Measurements from ENCODE around the gene IL1RL2.

The IL1RL2 gene

DNA sequence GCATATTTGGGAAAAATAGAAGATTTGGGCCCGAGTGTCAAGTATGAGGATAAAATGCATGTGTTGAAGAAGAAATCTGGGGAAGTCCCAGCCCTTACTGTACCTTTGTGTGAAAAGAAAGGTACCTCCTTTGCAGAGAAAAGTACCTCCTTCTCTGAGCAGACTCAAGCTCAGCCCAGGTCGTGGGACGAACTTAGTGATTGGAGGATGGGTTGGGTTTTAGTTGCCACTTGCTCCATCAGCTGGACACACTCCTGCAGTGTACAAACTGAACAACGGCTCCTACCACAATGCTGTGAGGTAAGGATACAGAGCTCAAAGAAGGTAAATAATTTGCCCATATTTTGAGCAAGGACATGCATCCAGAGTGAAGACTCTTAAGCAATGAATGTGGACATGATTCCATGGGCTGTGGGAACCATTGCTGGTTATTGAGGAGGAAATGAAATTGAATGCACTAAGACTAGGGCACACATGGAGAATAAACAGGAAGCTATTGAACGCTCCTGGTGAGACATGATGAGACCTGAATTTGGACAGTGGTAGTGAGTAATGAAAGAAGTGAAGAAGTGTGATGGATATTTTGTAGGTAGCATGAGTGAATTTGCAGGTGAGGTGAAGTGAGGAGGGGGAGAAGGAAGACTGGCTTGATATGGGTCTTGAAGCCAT, 74.8 kb downstream of the IL1RL2 start:
- H3K36me3 ChIP-seq = no peaks in the 10 kb centered on the region
- no peaks in the 10 kb centered on the region for H3K27me3 ChIP-seq
- peaks cover 0 to 38% (median 7%) of the 10 kb centered on the region in 11 experiments; a peak in 8 of 22 replicates for H3K9me3 ChIP-seq (replicated peaks in 1 of 11)
- H3K4me2 ChIP-seq = peak overlapping the region in 6 of 11 experiments; percentile 4 to 56 (median 48); a peak in 8 of 22 replicates
- peaks cover 20 to 38% (median 27%) of the 10 kb centered on the region in 10 experiments for H3K4me1 ChIP-seq
- H4K20me1 ChIP-seq = no peaks in the 10 kb centered on the region
- no peak for TF ChIP-seq Cebpa-rat (IDR thresholded peaks at IDR 0.05)
- H3K4me3 ChIP-seq = no peak overlapping the region
- peak overlapping the region in 1 of 11 experiments; percentile 27; a peak in 1 of 22 replicates for H3K27ac ChIP-seq
- no peak overlapping the region for H3K9ac ChIP-seq

DNA sequence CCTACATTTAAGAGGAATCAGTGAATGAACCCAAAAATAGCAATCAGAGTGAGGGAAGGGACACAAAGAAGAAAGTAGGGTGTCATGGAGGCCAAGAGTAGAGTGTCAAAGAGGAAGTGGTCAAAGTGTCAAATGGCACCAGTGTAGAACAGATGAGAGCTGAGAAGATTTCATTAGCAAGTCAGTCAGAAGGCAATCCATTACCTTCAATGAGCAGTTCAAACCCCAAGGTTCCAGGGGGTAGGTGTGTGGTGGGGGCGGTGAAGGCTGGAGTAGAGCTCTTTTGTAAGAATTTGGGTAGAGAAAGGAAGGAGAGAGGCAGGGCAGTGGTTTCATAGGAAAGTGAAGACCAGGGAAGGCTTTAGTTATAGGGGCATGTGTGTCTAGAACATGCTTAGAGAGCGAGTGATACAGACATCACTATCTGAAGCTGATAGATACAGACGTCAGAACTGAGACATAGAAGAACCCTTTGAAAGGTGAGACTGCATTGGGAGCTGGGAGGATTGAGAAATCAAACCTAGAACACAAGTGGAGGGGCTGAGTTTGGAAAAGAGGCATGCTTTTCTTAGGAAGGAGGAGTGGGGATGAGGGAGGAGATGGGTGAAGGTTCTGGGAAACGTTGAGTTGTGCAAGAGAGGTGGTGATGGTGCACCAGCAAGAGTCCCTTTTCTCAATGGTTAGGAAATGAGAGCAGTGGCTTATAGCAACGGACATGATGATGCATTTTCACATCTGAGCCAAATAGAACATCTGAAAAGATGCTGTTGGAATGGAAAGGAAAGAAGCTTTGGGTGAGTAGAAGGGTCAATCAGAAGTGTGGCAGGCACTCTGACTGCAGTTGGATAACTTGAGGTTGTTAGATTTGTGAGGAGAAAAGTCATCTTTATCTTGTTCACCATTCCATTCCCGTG, 75.7 kb downstream of the IL1RL2 start:
- H3K27me3 ChIP-seq = no peaks in the 10 kb centered on the region
- H3K27ac ChIP-seq = peak overlapping the region in 1 of 11 experiments; percentile 27; a peak in 2 of 22 replicates
- H4K20me1 ChIP-seq = no peaks in the 10 kb centered on the region
- H3K4me1 ChIP-seq = peaks cover 20 to 38% (median 27%) of the 10 kb centered on the region in 10 experiments
- TF ChIP-seq Cebpa-rat (IDR thresholded peaks at IDR 0.05) = 0 out of 22 replicates have a peak, but pooled peaks of 1 of the 11 experiments have one; percentile 8
- peak overlapping the region; percentile 4 to 73 (median 53); a peak in 21 of 22 replicates for H3K4me2 ChIP-seq
- H3K36me3 ChIP-seq = no peaks in the 10 kb centered on the region
- peaks cover 0 to 38% (median 7%) of the 10 kb centered on the region in 11 experiments; a peak in 8 of 22 replicates for H3K9me3 ChIP-seq (replicated peaks in 1 of 11)
- H3K4me3 ChIP-seq = no peak overlapping the region
- no peak overlapping the region for H3K9ac ChIP-seq

DNA sequence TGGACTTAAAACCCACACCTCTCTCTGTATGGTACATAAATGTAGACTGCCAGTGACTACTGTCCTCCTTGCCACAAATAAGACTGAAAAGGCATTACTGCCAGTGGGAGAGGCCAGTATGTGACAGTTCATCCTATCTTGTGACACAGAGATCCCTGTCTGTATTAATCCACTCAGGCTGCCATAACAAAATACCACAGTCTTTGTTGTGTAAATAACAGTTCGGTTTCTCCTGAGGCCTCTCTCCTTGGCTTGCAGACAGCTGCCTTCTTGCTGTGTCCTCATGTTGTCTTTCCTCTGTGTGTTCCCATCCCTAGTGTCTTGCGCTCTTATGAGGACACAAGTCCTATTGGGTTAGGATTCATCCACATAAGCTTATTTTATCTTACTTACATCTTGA, 78.1 kb downstream of the IL1RL2 start:
- peaks cover 20 to 45% (median 30%) of the 10 kb centered on the region in 10 experiments for H3K4me1 ChIP-seq
- peaks cover 0 to 20% (median 6%) of the 10 kb centered on the region in 11 experiments; a peak in 6 of 22 replicates for H3K9me3 ChIP-seq (replicated peaks in 1 of 11)
- no peaks in the 10 kb centered on the region for H3K27me3 ChIP-seq
- no peak for TF ChIP-seq Cebpa-rat (IDR thresholded peaks at IDR 0.05)
- no peak overlapping the region for H3K4me3 ChIP-seq
- H3K9ac ChIP-seq = no peak overlapping the region
- H3K27ac ChIP-seq = no peak overlapping the region
- no peak overlapping the region for H3K4me2 ChIP-seq
- H4K20me1 ChIP-seq = no peaks in the 10 kb centered on the region
- H3K36me3 ChIP-seq = no peaks in the 10 kb centered on the region

DNA sequence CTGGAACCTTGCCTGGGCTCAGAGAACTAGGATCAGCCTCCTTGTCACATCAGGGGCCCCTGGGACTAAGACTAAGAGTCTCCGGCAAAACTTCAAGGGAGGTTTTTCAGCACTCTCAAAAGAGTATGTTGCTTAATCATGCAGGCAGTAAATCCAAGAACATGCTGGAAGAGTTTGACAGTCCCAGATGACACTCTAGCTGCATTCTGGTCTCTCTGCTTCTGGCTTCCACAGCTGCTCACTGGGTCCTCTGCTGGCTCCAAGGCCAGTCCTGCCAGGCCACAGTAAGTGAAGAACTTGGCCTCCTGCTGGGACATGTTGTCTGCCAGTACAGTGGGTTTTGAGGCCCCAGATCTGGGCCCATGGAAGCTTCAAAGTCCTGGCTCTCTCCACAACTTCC, 79.4 kb downstream of the IL1RL2 start:
- Histone ChIP-seq H3K4me1 (peaks cover 20 to 45% (median 30%) of the 10 kb centered on the region in 10 experiments), H3K27me3 (no peaks in the 10 kb centered on the region), H3K9me3 (replicated peaks in 1 of 11) (peaks cover 0 to 14% (median 6%) of the 10 kb centered on the region in 11 experiments; a peak in 5 of 22 replicates), H3K9ac (no peak overlapping the region), H3K27ac (no peak overlapping the region), H3K36me3 (no peaks in the 10 kb centered on the region), H3K4me3 (no peak overlapping the region), H3K4me2 (peak overlapping the region in 3 of 11 experiments; percentile 5 to 19 (median 18); a peak in 2 of 22 replicates), H4K20me1 (no peaks in the 10 kb centered on the region)
- TF ChIP-seq Cebpa-rat (IDR thresholded peaks at IDR 0.05) = peak in 1 of 11 experiments; percentile 33; a peak in 1 of 22 replicates

DNA sequence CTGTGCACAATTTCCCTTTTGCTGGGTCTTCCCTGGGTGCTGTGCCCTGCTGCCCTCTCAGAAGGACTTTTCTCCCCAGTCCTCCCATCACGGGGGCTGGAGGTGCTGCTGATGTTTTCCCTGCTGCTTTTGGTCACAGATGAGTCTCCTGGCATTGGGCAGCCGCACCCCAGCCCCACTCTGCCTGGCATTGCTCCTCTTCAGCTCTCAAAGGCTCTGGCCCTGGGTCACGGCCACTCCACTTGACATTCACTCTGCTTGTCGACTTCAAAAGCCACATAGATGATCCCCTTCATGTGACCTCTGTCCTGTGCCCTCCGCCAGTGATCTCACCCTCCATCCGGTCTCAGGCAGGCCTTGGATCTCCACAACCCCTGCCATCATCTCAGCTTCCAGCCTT, 81.0 kb downstream of the IL1RL2 start:
- Histone ChIP-seq H3K36me3 (no peaks in the 10 kb centered on the region), H3K27me3 (no peaks in the 10 kb centered on the region), H4K20me1 (no peaks in the 10 kb centered on the region), H3K27ac (no peak overlapping the region), H3K4me3 (no peak overlapping the region), H3K9ac (no peak overlapping the region), H3K4me2 (peak overlapping the region in 2 of 11 experiments; percentile 28 to 52; a peak in 3 of 22 replicates), H3K4me1 (peaks cover 11 to 30% (median 23%) of the 10 kb centered on the region in 10 experiments), H3K9me3 (replicated peaks in 1 of 11) (peaks cover 0 to under 1% (median 0%) of the 10 kb centered on the region in 11 experiments; a peak in 1 of 22 replicates)
- no peak for TF ChIP-seq Cebpa-rat (IDR thresholded peaks at IDR 0.05)

DNA sequence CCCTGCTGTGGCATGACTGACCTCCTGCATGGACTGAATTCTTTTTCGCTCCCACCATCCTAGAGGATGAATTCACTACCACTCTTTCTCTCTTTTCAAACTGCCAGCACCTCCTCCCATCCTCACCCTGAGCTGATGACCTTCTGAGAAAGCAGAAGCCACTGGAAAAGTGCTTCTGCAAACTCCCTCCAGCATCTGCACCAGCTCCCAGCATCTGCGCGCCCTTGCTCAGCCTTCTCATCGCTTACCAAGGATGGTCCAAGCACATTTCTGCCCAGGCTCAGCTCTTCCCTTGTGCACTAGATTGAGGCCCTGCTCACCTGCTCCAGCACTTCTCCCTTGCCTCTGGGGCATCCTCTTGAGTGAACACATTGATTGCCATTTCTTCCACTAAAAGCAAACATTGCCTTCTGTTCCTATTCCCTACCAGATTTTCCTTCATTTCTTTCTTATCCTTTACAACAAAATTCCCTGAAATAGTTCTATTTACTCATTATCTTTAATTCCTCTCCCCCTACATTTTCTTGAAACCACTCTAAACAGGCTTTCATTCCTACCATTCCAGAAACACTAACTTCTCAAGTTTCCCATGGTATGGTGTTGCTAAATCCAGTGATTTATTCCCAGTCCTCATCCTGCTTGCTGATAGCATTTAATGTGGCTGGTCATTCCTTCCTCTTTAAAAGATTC, 81.8 kb downstream of the IL1RL2 start:
- Histone ChIP-seq H3K27ac (no peak overlapping the region), H3K4me2 (peak overlapping the region in 4 of 11 experiments; percentile 5 to 70 (median 40); a peak in 7 of 22 replicates), H3K9ac (no peak overlapping the region), H3K9me3 (replicated peaks in 1 of 11) (no peaks in the 10 kb centered on the region; a peak in 1 of 22 replicates), H3K4me3 (no peak overlapping the region), H3K27me3 (no peaks in the 10 kb centered on the region), H4K20me1 (no peaks in the 10 kb centered on the region), H3K4me1 (peaks cover 3 to 22% (median 16%) of the 10 kb centered on the region in 10 experiments), H3K36me3 (no peaks in the 10 kb centered on the region)
- no peak for TF ChIP-seq Cebpa-rat (IDR thresholded peaks at IDR 0.05)

DNA sequence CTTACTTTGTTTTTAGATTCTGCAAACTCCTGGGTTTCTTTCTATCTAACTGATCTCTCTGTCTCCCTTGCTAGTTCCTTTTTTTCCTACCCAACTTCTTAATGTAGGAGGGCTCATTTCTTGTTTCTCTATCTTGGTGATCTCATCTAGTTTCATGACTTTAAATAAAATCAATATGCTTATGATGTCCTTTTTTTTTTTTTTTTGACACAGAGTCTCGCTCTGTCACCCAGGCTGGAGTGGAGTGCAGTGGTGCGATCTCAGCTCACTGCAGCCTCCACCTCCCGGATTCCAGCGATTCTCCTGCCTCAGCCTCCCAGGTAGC, 82.3 kb downstream of the IL1RL2 start:
- peak overlapping the region in 4 of 11 experiments; percentile 5 to 70 (median 40); a peak in 7 of 22 replicates for H3K4me2 ChIP-seq
- no peaks in the 10 kb centered on the region for H4K20me1 ChIP-seq
- no peak for TF ChIP-seq Cebpa-rat (IDR thresholded peaks at IDR 0.05)
- H3K36me3 ChIP-seq = no peaks in the 10 kb centered on the region
- H3K9me3 ChIP-seq (replicated peaks in 1 of 11) = peaks cover 0 to 4% (median 0%) of the 10 kb centered on the region in 11 experiments; a peak in 3 of 22 replicates
- no peaks in the 10 kb centered on the region for H3K27me3 ChIP-seq
- H3K9ac ChIP-seq = no peak overlapping the region
- no peak overlapping the region for H3K4me3 ChIP-seq
- 0 out of 22 replicates have a peak overlapping the region, but pooled peaks of 1 of the 11 experiments have one; percentile 19 for H3K27ac ChIP-seq
- H3K4me1 ChIP-seq = peaks cover 0 to 22% (median 11%) of the 10 kb centered on the region in 10 experiments; a peak in 14 of 20 replicates

DNA sequence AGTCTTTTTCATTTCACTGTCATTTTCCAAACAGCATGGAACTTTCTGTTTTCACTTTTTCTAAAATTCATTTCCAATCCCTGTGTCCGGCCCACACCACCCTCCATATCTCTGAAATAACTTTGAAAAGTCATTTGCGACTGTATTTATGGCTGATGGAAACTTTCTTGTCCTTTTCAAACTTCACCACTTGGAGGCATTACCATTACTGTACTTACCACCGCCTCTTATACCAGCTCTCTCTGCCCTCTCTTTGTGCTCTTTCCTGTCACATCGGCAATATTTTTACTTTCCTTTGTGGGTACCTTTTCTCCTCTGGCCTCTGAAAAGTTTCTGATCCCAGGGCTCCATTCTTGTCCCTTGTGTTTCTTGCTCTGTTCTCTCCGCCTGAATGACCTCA, 85.0 kb downstream of the IL1RL2 start:
- H3K9ac ChIP-seq = no peak overlapping the region
- H3K4me2 ChIP-seq = no peak overlapping the region
- no peaks in the 10 kb centered on the region for H4K20me1 ChIP-seq
- no peak for TF ChIP-seq Cebpa-rat (IDR thresholded peaks at IDR 0.05)
- H3K36me3 ChIP-seq = no peaks in the 10 kb centered on the region
- no peak overlapping the region for H3K27ac ChIP-seq
- peaks cover 0 to 22% (median 0%) of the 10 kb centered on the region in 10 experiments; a peak in 7 of 20 replicates for H3K4me1 ChIP-seq
- no peaks in the 10 kb centered on the region for H3K27me3 ChIP-seq
- no peak overlapping the region for H3K4me3 ChIP-seq
- peaks cover 14 to 28% (median 20%) of the 10 kb centered on the region in 11 experiments for H3K9me3 ChIP-seq (replicated peaks in 1 of 11)
